SK-N-SH (cell line): ENCODE measurements around the gene C16orf96.

Source experiments
- EP300 ChIP-seq, 2 experiments: IDR thresholded peaks; 2 replicates each; pipeline versions ENCODE4 v1.4.0 to v1.6.1; 2012; ENCODE audit warnings: borderline replicate concordance in 1 of 2, low read depth in 1 of 2, low read length in 1 of 2
- EZH2phosphoT487 ChIP-seq: fragments of 200-600 bp; sonication (generic); IDR thresholded peaks from 2 replicates; pipeline ENCODE4 v1.6.1; 2017; ENCODE audit warnings: low read depth, mixed run types, mild to moderate bottlenecking, antibody characterized with exemption, moderate library complexity, borderline replicate concordance
- FOXJ3 ChIP-seq: sonication (generic); formaldehyde crosslinking; IDR thresholded peaks from 2 replicates; pipeline ENCODE4 v1.5.1; 2020; ENCODE audit warnings: mild to moderate bottlenecking, missing genetic modification reagents
- NFIC ChIP-seq: IDR thresholded peaks from 2 replicates; pipeline ENCODE4 v1.4.0; 2012; ENCODE audit warnings: borderline replicate concordance
- POLR2AphosphoS5 ChIP-seq: IDR thresholded peaks from 2 replicates; pipeline ENCODE4 v1.6.1; 2012; ENCODE audit warnings: low read depth, low read length
- RXRA ChIP-seq: IDR thresholded peaks from 2 replicates; pipeline ENCODE4 v1.4.0; 2012; ENCODE audit warnings: low read depth, mild to moderate bottlenecking, borderline replicate concordance
- SIN3A ChIP-seq: IDR thresholded peaks from 2 replicates; pipeline ENCODE4 v1.6.1; 2012; ENCODE audit warnings: low read depth, mild to moderate bottlenecking, low read length, moderate library complexity, borderline replicate concordance
- SMC3 ChIP-seq: IDR thresholded peaks from 2 replicates; pipeline ENCODE4 v1.6.1; 2012; ENCODE audit warnings: low read depth, low read length, improper control_type of control experiment
- TAF1 ChIP-seq: IDR thresholded peaks from 2 replicates; pipeline ENCODE4 v1.6.1; 2012; ENCODE audit warnings: low read depth, mild to moderate bottlenecking, low read length, moderate library complexity, borderline replicate concordance
- TCF12 ChIP-seq: IDR thresholded peaks from 2 replicates; pipeline ENCODE4 v1.4.0; 2012
- YY1 ChIP-seq: IDR thresholded peaks from 2 replicates; pipeline ENCODE4 v1.4.0; 2012; ENCODE audit warnings: low read depth, mild to moderate bottlenecking
- TF ChIP-seq, protein P1 (sequence below): fragments of 200-600 bp; sonication (generic); IDR thresholded peaks from 2 replicates; pipeline ENCODE4 v1.6.1; 2017; ENCODE audit warnings: antibody characterized with exemption, mild to moderate bottlenecking, moderate library complexity

- TF ChIP-seq, protein P1, sequence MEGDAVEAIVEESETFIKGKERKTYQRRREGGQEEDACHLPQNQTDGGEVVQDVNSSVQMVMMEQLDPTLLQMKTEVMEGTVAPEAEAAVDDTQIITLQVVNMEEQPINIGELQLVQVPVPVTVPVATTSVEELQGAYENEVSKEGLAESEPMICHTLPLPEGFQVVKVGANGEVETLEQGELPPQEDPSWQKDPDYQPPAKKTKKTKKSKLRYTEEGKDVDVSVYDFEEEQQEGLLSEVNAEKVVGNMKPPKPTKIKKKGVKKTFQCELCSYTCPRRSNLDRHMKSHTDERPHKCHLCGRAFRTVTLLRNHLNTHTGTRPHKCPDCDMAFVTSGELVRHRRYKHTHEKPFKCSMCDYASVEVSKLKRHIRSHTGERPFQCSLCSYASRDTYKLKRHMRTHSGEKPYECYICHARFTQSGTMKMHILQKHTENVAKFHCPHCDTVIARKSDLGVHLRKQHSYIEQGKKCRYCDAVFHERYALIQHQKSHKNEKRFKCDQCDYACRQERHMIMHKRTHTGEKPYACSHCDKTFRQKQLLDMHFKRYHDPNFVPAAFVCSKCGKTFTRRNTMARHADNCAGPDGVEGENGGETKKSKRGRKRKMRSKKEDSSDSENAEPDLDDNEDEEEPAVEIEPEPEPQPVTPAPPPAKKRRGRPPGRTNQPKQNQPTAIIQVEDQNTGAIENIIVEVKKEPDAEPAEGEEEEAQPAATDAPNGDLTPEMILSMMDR = no peak
- TF ChIP-seq EZH2phosphoT487 = no peak
- TF ChIP-seq EP300 (IDR thresholded peaks at IDR 0.05; ENCODE audit: borderline replicate concordance in 1 of 2, low read depth in 1 of 2, low read length in 1 of 2) = no peak
- TF ChIP-seq YY1 = no peak
- no peak for TF ChIP-seq SMC3
- no peak for TF ChIP-seq POLR2AphosphoS5
- TF ChIP-seq SIN3A = no peak
- TF ChIP-seq TCF12 = no peak
- no peak for TF ChIP-seq TAF1
- no peak for TF ChIP-seq NFIC
- no peak for TF ChIP-seq RXRA
- TF ChIP-seq FOXJ3 (CRISPR knock-in tag) = no peak
Observed at GRCh38 chr16:4537376-4538343, 18.5 kb upstream of the C16orf96 start.
